Measurements from ENCODE around the gene ACER1. TPM values are rescaled to one million over a fixed set of nuclear protein-coding genes. Genes with fewer than 3 reads are reported as not detected.

Gene ACER1
- total RNA-seq, 4 donors from 2014 or later = 0.61 TPM; not detected in 3

DNA sequence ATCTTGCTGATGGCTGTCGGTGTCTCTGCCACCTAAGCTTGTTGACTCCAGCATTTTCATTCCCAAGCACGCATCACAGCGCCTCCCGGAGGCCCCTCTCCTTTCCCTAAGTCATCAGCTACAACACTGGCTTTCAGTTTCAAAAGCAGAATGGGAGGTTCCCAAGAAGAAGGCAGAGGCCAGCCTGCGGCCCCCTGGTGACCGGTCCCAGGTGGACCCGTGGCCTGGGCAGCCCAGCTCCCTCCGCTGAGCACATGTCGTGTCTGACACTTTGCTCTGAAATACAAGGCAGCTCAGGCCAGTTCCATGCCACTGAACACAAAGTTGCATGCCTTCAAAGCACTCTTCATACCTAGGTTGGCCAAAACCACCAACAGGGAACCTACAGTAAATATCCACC is 62.2 kb downstream of the ACER1 start:
- TF ChIP-seq, protein P1, sequence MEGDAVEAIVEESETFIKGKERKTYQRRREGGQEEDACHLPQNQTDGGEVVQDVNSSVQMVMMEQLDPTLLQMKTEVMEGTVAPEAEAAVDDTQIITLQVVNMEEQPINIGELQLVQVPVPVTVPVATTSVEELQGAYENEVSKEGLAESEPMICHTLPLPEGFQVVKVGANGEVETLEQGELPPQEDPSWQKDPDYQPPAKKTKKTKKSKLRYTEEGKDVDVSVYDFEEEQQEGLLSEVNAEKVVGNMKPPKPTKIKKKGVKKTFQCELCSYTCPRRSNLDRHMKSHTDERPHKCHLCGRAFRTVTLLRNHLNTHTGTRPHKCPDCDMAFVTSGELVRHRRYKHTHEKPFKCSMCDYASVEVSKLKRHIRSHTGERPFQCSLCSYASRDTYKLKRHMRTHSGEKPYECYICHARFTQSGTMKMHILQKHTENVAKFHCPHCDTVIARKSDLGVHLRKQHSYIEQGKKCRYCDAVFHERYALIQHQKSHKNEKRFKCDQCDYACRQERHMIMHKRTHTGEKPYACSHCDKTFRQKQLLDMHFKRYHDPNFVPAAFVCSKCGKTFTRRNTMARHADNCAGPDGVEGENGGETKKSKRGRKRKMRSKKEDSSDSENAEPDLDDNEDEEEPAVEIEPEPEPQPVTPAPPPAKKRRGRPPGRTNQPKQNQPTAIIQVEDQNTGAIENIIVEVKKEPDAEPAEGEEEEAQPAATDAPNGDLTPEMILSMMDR (IDR thresholded peaks at IDR 0.05) = peak in 1 of 4 experiments; percentile 16
- no peak for TF ChIP-seq POLR2A (IDR thresholded peaks at IDR 0.05)
- Histone ChIP-seq H3K36me3 (no peaks in the 10 kb centered on the region), H3K4me3 (peak overlapping the region in 1 of 2 donors; percentile 33), H3K9me3 (no peaks in the 10 kb centered on the region), H3K27me3 (no peaks in the 10 kb centered on the region), H3K27ac (peak overlapping the region; percentile 92 to 93), H3K4me1 (peaks cover 30 to 40% of the 10 kb centered on the region in 2 donors)
- intact Hi-C loops (cut with DNase I; ENCODE audit: low total_unique reads) = loop anchor here (5.0 kb wide), 1 partner anchor 34 kb away; no protein-coding TSS in a partner anchor
- DNase-seq = peak in 1 of 2 donors; percentile 26

DNA sequence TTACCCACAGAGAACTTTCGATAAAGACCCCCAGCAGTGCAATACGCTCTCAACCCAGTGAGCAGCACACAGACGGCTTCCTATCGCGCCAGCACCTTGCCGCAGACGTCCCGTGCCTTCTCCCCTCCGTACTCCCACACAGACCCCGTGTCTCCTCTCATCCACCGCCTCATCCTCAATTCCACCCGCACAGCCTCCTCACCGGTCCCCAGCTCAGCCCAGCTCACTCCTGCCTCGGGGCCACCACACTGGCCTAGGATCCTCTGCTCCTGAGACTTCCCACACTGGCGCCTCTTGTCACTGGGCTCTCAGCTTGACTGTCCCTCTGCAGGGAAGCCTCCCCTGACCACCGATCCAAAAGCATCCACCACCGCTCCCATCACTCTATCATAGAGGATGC is 62.6 kb downstream of the ACER1 start:
- intact Hi-C loops (cut with DNase I; ENCODE audit: low total_unique reads) = loop anchor here (5.0 kb wide), 1 partner anchor 34 kb away; no protein-coding TSS in a partner anchor

GRCh38 chr19:6270076-6270745 is 63.2 kb downstream of the ACER1 start:
- no peaks in the 10 kb centered on the region for H3K27me3 ChIP-seq
- peak in 1 of 2 donors; percentile 23 for DNase-seq
- H3K4me3 ChIP-seq = no peak overlapping the region
- no peak for TF ChIP-seq POLR2A (IDR thresholded peaks at IDR 0.05)
- TF ChIP-seq, protein P1 (IDR thresholded peaks at IDR 0.05) = no peak
- H3K36me3 ChIP-seq = no peaks in the 10 kb centered on the region
- peak overlapping the region; percentile 92 to 93 for H3K27ac ChIP-seq
- no peaks in the 10 kb centered on the region for H3K9me3 ChIP-seq
- intact Hi-C loops (cut with DNase I; ENCODE audit: low total_unique reads) = loop anchor here (5.0 kb wide), 1 partner anchor 33 kb away; no protein-coding TSS in a partner anchor
- H3K4me1 ChIP-seq = peaks cover 29 to 45% of the 10 kb centered on the region in 2 donors

More for the DNA sequence above, 62.6 kb downstream of the ACER1 start:
- H3K36me3 ChIP-seq = no peaks in the 10 kb centered on the region
- H3K27me3 ChIP-seq = no peaks in the 10 kb centered on the region
- peak overlapping the region; percentile 92 to 93 for H3K27ac ChIP-seq
- H3K4me1 ChIP-seq = peaks cover 30 to 40% of the 10 kb centered on the region in 2 donors
- TF ChIP-seq, protein P1 (IDR thresholded peaks at IDR 0.05) = no peak
- no peak for TF ChIP-seq POLR2A (IDR thresholded peaks at IDR 0.05)
- no peaks in the 10 kb centered on the region for H3K9me3 ChIP-seq
- H3K4me3 ChIP-seq = peak overlapping the region in 1 of 2 donors; percentile 33
- no peak for DNase-seq

DNA sequence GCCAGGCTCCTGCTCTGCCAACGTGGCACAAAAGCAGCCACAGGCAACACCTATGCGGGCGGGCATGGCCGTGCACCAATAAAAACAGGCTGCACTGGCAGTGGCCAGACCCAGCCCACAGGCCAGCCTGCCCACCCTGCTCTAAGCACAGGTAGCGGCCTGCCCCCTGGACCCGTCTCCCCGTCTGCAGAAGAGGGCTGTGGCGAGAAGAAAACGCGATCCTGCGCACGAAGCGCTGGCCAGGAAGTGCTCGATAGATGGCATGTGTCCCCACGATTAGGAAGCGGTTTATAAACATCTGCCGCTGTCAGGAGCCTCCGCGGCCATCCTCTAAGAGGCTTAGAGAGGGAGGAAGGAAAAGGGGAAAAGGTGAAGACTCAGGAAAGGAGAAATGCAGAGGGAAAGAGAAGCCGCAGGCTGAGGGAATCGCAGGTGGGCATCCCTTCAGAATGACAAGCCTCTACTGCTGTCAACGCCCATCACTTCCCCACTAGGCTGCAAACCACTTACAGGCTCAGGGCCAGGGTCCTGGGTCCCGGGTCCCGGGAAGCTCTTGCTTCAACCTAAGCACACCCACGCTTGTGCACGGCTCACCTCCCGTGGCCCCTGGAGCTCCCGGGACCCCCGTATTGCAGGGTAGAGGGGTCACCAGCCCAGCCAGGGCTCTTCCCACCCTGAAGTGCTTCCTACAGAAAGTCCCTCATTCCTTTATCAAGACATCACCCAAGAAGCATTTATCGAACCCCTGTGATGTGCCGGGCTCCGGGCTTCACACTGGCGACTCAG is 64.1 kb downstream of the ACER1 start:
- H3K27ac ChIP-seq = no peak overlapping the region
- DNase-seq = no peak

More for the DNA sequence above, 64.1 kb downstream of the ACER1 start:
- intact Hi-C loops (cut with DNase I; ENCODE audit: low total_unique reads) = no loop called here
- Histone ChIP-seq H3K36me3 (no peaks in the 10 kb centered on the region), H3K4me3 (no peak overlapping the region), H3K27me3 (no peaks in the 10 kb centered on the region), H3K9me3 (no peaks in the 10 kb centered on the region), H3K4me1 (peaks cover 20 to 39% of the 10 kb centered on the region in 2 donors)
- TF ChIP-seq, protein P1 (IDR thresholded peaks at IDR 0.05) = no peak
- TF ChIP-seq POLR2A (IDR thresholded peaks at IDR 0.05) = no peak

Measured in uterus (tissue), 4 donors.